GM19463 (cell line): Measurements from ENCODE around the gene UBE3A.

ENCODE experiments used
- ATAC-seq: cut with Tn5 transposase; IDR thresholded peaks from one replicate; pipeline ENCODE4 v1.9.1; 2021; ENCODE audit warnings: mild to moderate bottlenecking, moderate library complexity; ENCODE audit not compliant: unreplicated experiment

Gene UBE3A

GRCh38 chr15:25335279-25335678 is 103.5 kb downstream of the UBE3A start:
- no peak for ATAC-seq

- ATAC-seq: no peak
Measured at GRCh38 chr15:25333049-25333448, 105.8 kb downstream of the UBE3A start.

- ATAC-seq: no peak
Measured at GRCh38 chr15:25332306-25332705, 106.5 kb downstream of the UBE3A start.

GRCh38 chr15:25331860-25332259 is 107.0 kb downstream of the UBE3A start:
- ATAC-seq: no peak

- ATAC-seq: no peak
Measured at GRCh38 chr15:25331404-25331803, 107.4 kb downstream of the UBE3A start.

- no peak for ATAC-seq
Measured at GRCh38 chr15:25329696-25330095, 109.1 kb downstream of the UBE3A start.

GRCh38 chr15:25327686-25328085 is 111.1 kb downstream of the UBE3A start:
- ATAC-seq: no peak

- no peak for ATAC-seq
Measured at GRCh38 chr15:25325187-25325586, 113.6 kb downstream of the UBE3A start.

- no peak for ATAC-seq
Measured at GRCh38 chr15:25323420-25323819, 115.4 kb downstream of the UBE3A start.

GRCh38 chr15:25287823-25288222 is 151.0 kb downstream of the UBE3A start:
- ATAC-seq: no peak
